ENCODE measurements around the gene NEU1. TPM values are rescaled to one million over a fixed set of nuclear protein-coding genes. Genes with fewer than 3 reads are reported as not detected.

Gene NEU1
- total RNA-seq, 2 donors from 2014 or later: 29.3 to 30.6 TPM

DNA sequence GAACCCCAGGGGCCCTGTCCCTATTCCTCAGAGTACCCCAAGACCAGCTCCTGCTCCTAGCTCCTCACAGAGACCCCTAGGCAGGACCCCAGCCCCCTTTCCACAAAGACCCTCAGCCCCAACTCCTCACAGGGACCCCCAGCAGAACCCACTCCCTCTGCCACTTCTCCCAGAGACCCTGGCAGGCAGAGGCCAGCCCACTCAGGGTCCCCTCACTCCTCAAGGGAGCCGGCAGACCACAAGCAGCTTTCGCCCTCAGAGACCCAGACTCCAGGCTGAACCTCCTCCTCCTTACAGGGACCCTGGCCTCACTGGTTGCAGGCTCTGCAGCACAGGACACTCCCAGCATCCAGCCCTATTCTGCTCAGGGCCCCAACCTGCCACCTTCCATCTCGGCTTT lies 15.6 kb upstream of the NEU1 start:
- Histone ChIP-seq H3K27me3 (no peaks in the 10 kb centered on the region), H3K4me3 (no peak overlapping the region), H3K9me3 (no peaks in the 10 kb centered on the region), H3K27ac (peak overlapping the region; percentile 61 to 79 (median 74)), H3K4me1 (peaks cover 20% of the 10 kb centered on the region), H3K36me3 (replicated peaks in 1 of 2; ENCODE audit: insufficient read depth in 1 of 2, low read depth in 2 of 2) (peaks cover under 1 to 19% of the 10 kb centered on the region in 2 donors)
- DNase-seq: no peak
- TF ChIP-seq CTCF (IDR thresholded peaks at IDR 0.05) (no peak), POLR2A (IDR thresholded peaks at IDR 0.05) (no peak)
- intact Hi-C loops (cut with DNase I): no loop called here
- 73 to 76% methylated on average over 2 to 3 of the region's 3 CpGs for WGBS, 2 donors
- peak; percentile 3 for ATAC-seq

GRCh38 chr6:31877651-31878161 lies 15.1 kb upstream of the NEU1 start:
- H3K4me3 ChIP-seq: no peak overlapping the region
- 38 to 53% methylated on average over 6 to 10 of the region's 10 CpGs for WGBS, 2 donors
- ATAC-seq: peak; percentile 79

GRCh38 chr6:31877125-31877650 lies 14.6 kb upstream of the NEU1 start:
- intact Hi-C loops (cut with DNase I): no loop called here
- Histone ChIP-seq H3K4me1 (peaks cover 20% of the 10 kb centered on the region), H3K27me3 (no peaks in the 10 kb centered on the region), H3K4me3 (no peak overlapping the region), H3K27ac (peak overlapping the region; percentile 61 to 79 (median 74)), H3K36me3 (replicated peaks in 1 of 2; ENCODE audit: insufficient read depth in 1 of 2, low read depth in 2 of 2) (peaks cover 0 to 14% of the 10 kb centered on the region in 2 donors), H3K9me3 (no peaks in the 10 kb centered on the region)
- peak in 3 of 4 donors; percentile 41 to 68 (median 49) for DNase-seq
- TF ChIP-seq POLR2A (IDR thresholded peaks at IDR 0.05) (peak in 1 of 3 donors; percentile 0), CTCF (IDR thresholded peaks at IDR 0.05) (no peak)
- peak; percentile 34 for ATAC-seq
- 39 to 40% methylated on average over 2 to 3 of the region's 3 CpGs for WGBS, 2 donors

More at GRCh38 chr6:31877651-31878161, 15.1 kb upstream of the NEU1 start:
- TF ChIP-seq POLR2A (IDR thresholded peaks at IDR 0.05) (peak in 2 of 3 donors; percentile 29 to 47), CTCF (IDR thresholded peaks at IDR 0.05) (no peak)
- DNase-seq: peak; percentile 51 to 88 (median 76)
- intact Hi-C loops (cut with DNase I): no loop called here
- peak overlapping the region; percentile 61 to 79 (median 74) for H3K27ac ChIP-seq
- peaks cover 0 to 18% of the 10 kb centered on the region in 2 donors for H3K36me3 ChIP-seq (replicated peaks in 1 of 2; ENCODE audit: insufficient read depth in 1 of 2, low read depth in 2 of 2)
- peaks cover 20% of the 10 kb centered on the region for H3K4me1 ChIP-seq
- H3K27me3 ChIP-seq: no peaks in the 10 kb centered on the region
- no peaks in the 10 kb centered on the region for H3K9me3 ChIP-seq

DNA sequence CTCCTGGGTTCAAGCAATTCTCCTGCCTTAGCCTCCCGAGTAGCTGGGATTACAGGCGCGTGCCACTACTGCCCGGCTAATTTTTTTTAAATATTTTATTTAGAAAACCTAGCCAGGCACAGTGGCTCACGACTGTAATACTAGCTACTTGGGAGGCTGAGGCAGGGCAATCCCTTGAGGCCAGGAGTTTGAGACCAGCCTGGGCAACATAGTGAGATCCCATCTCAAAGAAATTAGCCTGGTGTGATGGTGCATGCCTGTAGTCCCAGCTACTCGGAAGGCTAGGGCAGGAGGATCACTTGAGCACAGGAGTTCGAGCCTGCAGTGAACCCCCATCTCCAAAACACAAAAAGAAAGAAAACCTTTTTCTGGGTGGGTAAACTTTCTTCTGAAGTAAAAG lies 13.7 kb upstream of the NEU1 start:
- no peak for DNase-seq
- Histone ChIP-seq H3K9me3 (no peaks in the 10 kb centered on the region), H3K4me1 (peaks cover 20% of the 10 kb centered on the region), H3K27me3 (no peaks in the 10 kb centered on the region), H3K36me3 (replicated peaks in 1 of 2; ENCODE audit: insufficient read depth in 1 of 2, low read depth in 2 of 2) (peaks cover 0 to 10% of the 10 kb centered on the region in 2 donors), H3K4me3 (no peak overlapping the region), H3K27ac (no peak overlapping the region)
- ATAC-seq: no peak
- 86 to 90% methylated on average over 6 to 7 of the region's 7 CpGs for WGBS, 2 donors
- TF ChIP-seq CTCF (IDR thresholded peaks at IDR 0.05) (no peak), POLR2A (IDR thresholded peaks at IDR 0.05) (no peak)
- intact Hi-C loops (cut with DNase I): no loop called here

GRCh38 chr6:31875877-31876276 lies 13.3 kb upstream of the NEU1 start:
- Histone ChIP-seq H3K36me3 (replicated peaks in 1 of 2; ENCODE audit: insufficient read depth in 1 of 2, low read depth in 2 of 2) (peaks cover 0 to 8% of the 10 kb centered on the region in 2 donors), H3K9me3 (no peaks in the 10 kb centered on the region), H3K27me3 (no peaks in the 10 kb centered on the region), H3K27ac (no peak overlapping the region), H3K4me3 (no peak overlapping the region), H3K4me1 (peaks cover 20% of the 10 kb centered on the region)
- ATAC-seq: no peak
- WGBS, 2 donors: 70 to 73% methylated on average over 4 to 5 of the region's 5 CpGs
- intact Hi-C loops (cut with DNase I): no loop called here
- DNase-seq: no peak
- TF ChIP-seq POLR2A (IDR thresholded peaks at IDR 0.05) (no peak), CTCF (IDR thresholded peaks at IDR 0.05) (no peak)
